HCT116 (cell line): ENCODE results near the gene DDX39A. TPM values are rescaled to one million over a fixed set of nuclear protein-coding genes. Genes with fewer than 3 reads are reported as not detected.

Experiments
- ATAC-seq: fragments of 200-7000 bp; cut with Tn5 transposase; 2 replicates; pipeline ENCODE4 v1.9.1; 2020; ENCODE audit warnings: mild to moderate bottlenecking, moderate library complexity
- BruUV-seq: library from RNA; stranded (reverse); fragments of 400-500 nt; replicated peaks from 2 replicates; lab custom pipeline; 2021; lab: Mats Ljungman, UMichigan
- CTCF ChIA-PET: fragments of 300-600 bp; sonication (Branson Sonifier 250); formaldehyde crosslinking; loops from one replicate; lab custom pipeline; 2021; ENCODE audit warnings: antibody characterized with exemption; lab: Charles Lee
- POLR2A ChIA-PET: fragments of 300-600, 350-600 bp; sonication (Branson Sonifier 250); formaldehyde crosslinking; loops from one replicate; lab custom pipeline; 2021; ENCODE audit warnings: antibody characterized with exemption; lab: Charles Lee
- RAD21 ChIA-PET, 2 experiments: fragments of 300-600 bp; sonication (Branson Sonifier 250); formaldehyde crosslinking; loops; one replicate each; lab custom pipeline; 2023; ENCODE audit warnings: low total read pairs in 2 of 2; ENCODE audit not compliant: uncharacterized antibody in 2 of 2, unreplicated experiment in 2 of 2, low non-redundant PET in 1 of 2; lab: Charles Lee
- DNase-seq: peaks from one replicate; pipeline ENCODE4 v3.0.0-alpha.2; 2010; ENCODE audit warnings: low read depth, low spot score
- H2AFZ ChIP-seq: fragments of 200-600 bp; shearing (Covaris generic), sonication (generic); 2 replicates; pipeline ENCODE4 v1.6.1; 2017; ENCODE audit warnings: low read depth, mixed run types, mixed read lengths, antibody characterized with exemption, low read length; ENCODE audit not compliant: poor library complexity, severe bottlenecking
- H3K27ac ChIP-seq: 2 replicates; pipeline ENCODE4 v1.5.1; 2012; ENCODE audit warnings: low read depth, low read length
- H3K27me3 ChIP-seq: fragments of 200-600 bp; sonication (generic); 2 replicates; pipeline ENCODE4 v1.6.1; 2016; ENCODE audit warnings: mixed run types, low read length, mixed read lengths; ENCODE audit not compliant: insufficient read depth
- H3K36me3 ChIP-seq, 2 experiments: fragments of 200-500 bp in 1 of 2; fragments of 200-600 bp in 1 of 2; sonication (Bioruptor generic) in 1 of 2; sonication (generic) in 1 of 2; 2 replicates each; pipeline versions ENCODE4 v1.5.1 to v1.6.1; 2014 to 2016; ENCODE audit warnings: low read length in 2 of 2, inconsistent platforms in 1 of 2, mixed read lengths in 1 of 2, mixed run types in 1 of 2; ENCODE audit not compliant: insufficient read depth in 2 of 2, control insufficient read depth in 1 of 2
- H3K4me1 ChIP-seq, 2 experiments: fragments of 200-600 bp in 1 of 2; sonication (generic) in 1 of 2; 2 replicates each; pipeline versions ENCODE4 v1.5.1 to v1.6.1; 2012 to 2017; ENCODE audit warnings: low read length in 2 of 2, inconsistent platforms in 1 of 2, mild to moderate bottlenecking in 1 of 2, mixed read lengths in 1 of 2, mixed run types in 1 of 2, moderate library complexity in 1 of 2; ENCODE audit not compliant: insufficient read depth in 2 of 2, control insufficient read depth in 1 of 2
- H3K4me2 ChIP-seq: fragments of 200-600 bp; sonication (generic); 2 replicates; pipeline ENCODE4 v1.6.1; 2017; ENCODE audit warnings: mixed run types, low read length, mixed read lengths
- H3K4me3 ChIP-seq, 2 experiments: fragments of 200-600 bp in 1 of 2; sonication (generic) in 1 of 2; replicated peaks in 1 of 2; 2 replicates each; pipeline ENCODE4 v1.5.1; 2011 to 2016; ENCODE audit warnings: low read length in 2 of 2, control low read depth in 1 of 2, low read depth in 1 of 2, mild to moderate bottlenecking in 1 of 2, mixed read lengths in 1 of 2, mixed run types in 1 of 2
- H3K79me2 ChIP-seq: fragments of 200-600 bp; sonication (generic); 2 replicates; pipeline ENCODE4 v1.6.1; 2017; ENCODE audit warnings: mild to moderate bottlenecking, mixed run types, low read length, moderate library complexity, mixed read lengths; ENCODE audit not compliant: insufficient read depth
- H3K9ac ChIP-seq: fragments of 200-600 bp; sonication (generic); 2 replicates; pipeline ENCODE4 v1.6.1; 2016; ENCODE audit warnings: low read length, mixed read lengths
- H3K9me2 ChIP-seq: fragments of 200-600 bp; sonication (generic), shearing (Covaris generic); 2 replicates; pipeline ENCODE4 v1.6.1; 2017; ENCODE audit warnings: mixed run types, mild to moderate bottlenecking, moderate library complexity; ENCODE audit not compliant: insufficient read depth
- H3K9me3 ChIP-seq, 2 experiments: fragments of 200-500 bp in 1 of 2; fragments of 200-600 bp in 1 of 2; sonication (Bioruptor generic) in 1 of 2; sonication (generic) in 1 of 2; 2 replicates each; pipeline ENCODE4 v1.6.1; 2014 to 2017; ENCODE audit warnings: low read length in 2 of 2, mixed read lengths in 2 of 2, inconsistent platforms in 1 of 2, low read depth in 1 of 2, mild to moderate bottlenecking in 1 of 2, mixed run types in 1 of 2, moderate library complexity in 1 of 2; ENCODE audit not compliant: control insufficient read depth in 1 of 2, insufficient read depth in 1 of 2
- H4K20me1 ChIP-seq: fragments of 200-600 bp; sonication (generic), shearing (Covaris generic); 2 replicates; pipeline ENCODE4 v1.6.1; 2017; ENCODE audit warnings: mixed run types, mild to moderate bottlenecking, moderate library complexity; ENCODE audit not compliant: insufficient read depth
- CBX3 ChIP-seq: IDR thresholded peaks from 2 replicates; pipeline ENCODE4 v1.6.1; 2012; ENCODE audit warnings: low read depth
- CEBPB ChIP-seq: IDR thresholded peaks from 2 replicates; pipeline ENCODE4 v1.6.1; 2012; ENCODE audit warnings: low read depth
- EZH2phosphoT487 ChIP-seq: fragments of 200-600 bp; IDR thresholded peaks from 2 replicates; pipeline ENCODE4 v1.6.1; 2018; ENCODE audit warnings: antibody characterized with exemption, borderline replicate concordance
- FOSL1 ChIP-seq: IDR thresholded peaks from 2 replicates; pipeline ENCODE4 v1.6.1; 2012; ENCODE audit warnings: low read depth
- JUND ChIP-seq: IDR thresholded peaks from 2 replicates; pipeline ENCODE4 v1.6.1; 2012
- POLR2A ChIP-seq: IDR thresholded peaks from 2 replicates; pipeline ENCODE4 v1.7.0; 2011; ENCODE audit warnings: borderline replicate concordance; ENCODE audit not compliant: insufficient read depth, insufficient read length; ENCODE audit errors: extremely low read depth
- POLR2AphosphoS5 ChIP-seq: IDR thresholded peaks from 2 replicates; pipeline ENCODE4 v1.6.1; 2011; ENCODE audit warnings: mild to moderate bottlenecking, low read depth, low read length, moderate library complexity
- RAD21 ChIP-seq: IDR thresholded peaks from 2 replicates; pipeline ENCODE4 v1.6.1; 2012; ENCODE audit warnings: low read depth, mild to moderate bottlenecking
- SP1 ChIP-seq: IDR thresholded peaks from 2 replicates; pipeline ENCODE4 v1.6.1; 2012; ENCODE audit warnings: low read depth
- TCF7L2 ChIP-seq: IDR thresholded peaks from 2 replicates; pipeline ENCODE4 v1.7.0; 2011; ENCODE audit warnings: borderline replicate concordance, inconsistent platforms; ENCODE audit not compliant: insufficient read depth, insufficient read length; ENCODE audit errors: extremely low read depth
- YY1 ChIP-seq: IDR thresholded peaks from 2 replicates; pipeline ENCODE4 v1.6.1; 2011; ENCODE audit warnings: low read length, low read depth, moderate library complexity, mild to moderate bottlenecking; ENCODE audit not compliant: insufficient replicate concordance; ENCODE audit errors: extremely low read depth
- ZFX ChIP-seq: fragments of 450-650 bp; IDR thresholded peaks from 2 replicates; pipeline ENCODE4 v1.6.1; 2017
- ZNF274 ChIP-seq: fragments of 200-500 bp; sonication (Bioruptor generic); IDR thresholded peaks from 2 replicates; pipeline ENCODE4 v1.6.1; 2014; ENCODE audit warnings: mild to moderate bottlenecking, low read depth, low read length, inconsistent platforms
- intact Hi-C: fragments of 100-400 bp; cut with micrococcal nuclease; formaldehyde crosslinking; loops from 2 replicates; pipeline ENCODE4 v1.10.0; 2022
- total RNA-seq: library from RNA; stranded (reverse); gene quantifications from one replicate; pipeline ENCODE4 v1.2.1, GENCODE V29; 2021; ENCODE audit not compliant: unreplicated experiment
- TF ChIP-seq, protein P1 (sequence below): IDR thresholded peaks from 2 replicates; pipeline ENCODE4 v1.6.1; 2012; ENCODE audit warnings: low read depth
- TF ChIP-seq, protein P2 (sequence below): IDR thresholded peaks from 2 replicates; pipeline ENCODE4 v1.6.1; 2011; ENCODE audit warnings: mild to moderate bottlenecking, low read length, moderate library complexity; ENCODE audit not compliant: insufficient replicate concordance; ENCODE audit errors: extremely low read depth
- TF ChIP-seq, protein P3 (sequence below): IDR thresholded peaks from 2 replicates; pipeline ENCODE4 v1.6.1; 2012
- TF ChIP-seq, protein P4 (sequence below), 3 experiments: fragments of 200-600 bp in 1 of 3; sonication (generic) in 1 of 3; IDR thresholded peaks in 2 of 3; conservative IDR thresholded peaks in 1 of 3; 2 replicates each; pipeline ENCODE4 v1.5.1; 2012 to 2017; ENCODE audit warnings: low read depth in 2 of 3, low read length in 2 of 3, antibody characterized with exemption in 1 of 3, borderline replicate concordance in 1 of 3, control low read depth in 1 of 3, mild to moderate bottlenecking in 1 of 3, mixed read lengths in 1 of 3, mixed run types in 1 of 3, moderate library complexity in 1 of 3; ENCODE audit not compliant: insufficient read depth in 1 of 3

DDX39A gene
- total RNA-seq, 1 experiment from 2014 or later = 152 TPM

DNA sequence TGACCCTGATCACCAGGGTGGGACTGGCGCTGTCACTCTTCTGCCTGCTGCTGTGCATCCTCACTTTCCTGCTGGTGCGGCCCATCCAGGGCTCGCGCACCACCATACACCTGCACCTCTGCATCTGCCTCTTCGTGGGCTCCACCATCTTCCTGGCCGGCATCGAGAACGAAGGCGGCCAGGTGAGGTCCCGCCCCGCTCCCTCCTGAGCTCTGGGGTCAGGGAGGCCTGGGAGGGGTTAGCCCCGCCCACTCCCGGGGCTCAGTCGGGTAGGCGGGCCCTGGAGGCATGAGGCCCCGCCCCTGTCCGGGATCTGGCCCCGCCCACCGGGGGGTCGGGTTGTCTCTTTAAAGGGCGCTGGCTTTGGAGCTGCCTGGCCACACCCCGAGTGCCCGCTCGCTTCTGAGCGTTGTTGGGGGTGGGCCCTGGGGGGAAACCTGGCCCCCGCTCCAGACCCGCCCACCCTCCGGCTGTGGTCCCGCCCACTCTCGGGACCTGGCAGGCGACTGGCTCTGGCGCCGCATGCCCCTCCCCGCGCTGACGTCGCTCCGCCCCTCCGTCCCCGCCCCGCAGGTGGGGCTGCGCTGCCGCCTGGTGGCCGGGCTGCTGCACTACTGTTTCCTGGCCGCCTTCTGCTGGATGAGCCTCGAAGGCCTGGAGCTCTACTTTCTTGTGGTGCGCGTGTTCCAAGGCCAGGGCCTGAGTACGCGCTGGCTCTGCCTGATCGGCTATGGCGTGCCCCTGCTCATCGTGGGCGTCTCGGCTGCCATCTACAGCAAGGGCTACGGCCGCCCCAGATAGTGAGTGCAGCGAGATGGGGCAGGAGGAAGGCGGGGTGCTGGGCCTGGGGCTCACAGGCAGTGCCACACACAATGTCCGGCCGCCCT, 13.1 kb downstream of the DDX39A start:
- intact Hi-C loops = loop anchor here (2.0 to 5.0 kb wide), 2 partner anchors 43 to 269 kb away; partner anchors contain the start of gene ASF1B
- ATAC-seq (peak; percentile 86), DNase-seq (peak; percentile 89)
- Histone ChIP-seq H3K9ac (no peak overlapping the region), H3K9me2 (no peaks in the 10 kb centered on the region), H3K27ac (peak overlapping the region; percentile 64), H2AFZ (no peak overlapping the region), H3K4me3 (no peak overlapping the region), H3K79me2 (peaks cover 15% of the 10 kb centered on the region; the same call in 1 of the 2 replicates), H3K27me3 (no peaks in the 10 kb centered on the region), H3K4me2 (peak overlapping the region; percentile 34; the same call in 1 of the 2 replicates), H4K20me1 (no peaks in the 10 kb centered on the region), H3K4me1 (peaks cover 9 to 35% of the 10 kb centered on the region in 2 experiments; a peak in 3 of 4 replicates), H3K9me3 (no peaks in the 10 kb centered on the region), H3K36me3 (peaks cover 29 to 77% of the 10 kb centered on the region in 2 experiments)
- ChIA-PET POLR2A (interaction anchor here (0.7 to 1.8 kb wide), 7 partner anchors 9 to 269 kb away, joined by 3 to 7 read pairs (median 4); partner anchors contain the start of gene ASF1B), CTCF (interaction anchor here (0.6 to 3.1 kb wide), 20 partner anchors 13 to 269 kb away, joined by 3 to 35 read pairs (median 4); partner anchors contain the start of genes ADGRE5, ASF1B, DDX39A and PTGER1), RAD21 (interaction anchor here (0.6 to 1.7 kb wide), 14 partner anchors 16 to 269 kb away, joined by 3 to 6 read pairs (median 4); partner anchors contain the start of genes ASF1B (in 2 of the 2) and ADGRE5 (in 1 of the 2))
- BruUV-seq = no TSS peak
- TF ChIP-seq POLR2AphosphoS5 (peak; percentile 65), ZFX (no peak), JUND (no peak), POLR2A (no peak), FOSL1 (no peak), EZH2phosphoT487 (no peak), SP1 (peak; percentile 71), RAD21 (peak; percentile 94), ZNF274 (no peak), TCF7L2 (peak; percentile 38), CBX3 (no peak), CEBPB (no peak), YY1 (no peak)
- TF ChIP-seq, protein P1, sequence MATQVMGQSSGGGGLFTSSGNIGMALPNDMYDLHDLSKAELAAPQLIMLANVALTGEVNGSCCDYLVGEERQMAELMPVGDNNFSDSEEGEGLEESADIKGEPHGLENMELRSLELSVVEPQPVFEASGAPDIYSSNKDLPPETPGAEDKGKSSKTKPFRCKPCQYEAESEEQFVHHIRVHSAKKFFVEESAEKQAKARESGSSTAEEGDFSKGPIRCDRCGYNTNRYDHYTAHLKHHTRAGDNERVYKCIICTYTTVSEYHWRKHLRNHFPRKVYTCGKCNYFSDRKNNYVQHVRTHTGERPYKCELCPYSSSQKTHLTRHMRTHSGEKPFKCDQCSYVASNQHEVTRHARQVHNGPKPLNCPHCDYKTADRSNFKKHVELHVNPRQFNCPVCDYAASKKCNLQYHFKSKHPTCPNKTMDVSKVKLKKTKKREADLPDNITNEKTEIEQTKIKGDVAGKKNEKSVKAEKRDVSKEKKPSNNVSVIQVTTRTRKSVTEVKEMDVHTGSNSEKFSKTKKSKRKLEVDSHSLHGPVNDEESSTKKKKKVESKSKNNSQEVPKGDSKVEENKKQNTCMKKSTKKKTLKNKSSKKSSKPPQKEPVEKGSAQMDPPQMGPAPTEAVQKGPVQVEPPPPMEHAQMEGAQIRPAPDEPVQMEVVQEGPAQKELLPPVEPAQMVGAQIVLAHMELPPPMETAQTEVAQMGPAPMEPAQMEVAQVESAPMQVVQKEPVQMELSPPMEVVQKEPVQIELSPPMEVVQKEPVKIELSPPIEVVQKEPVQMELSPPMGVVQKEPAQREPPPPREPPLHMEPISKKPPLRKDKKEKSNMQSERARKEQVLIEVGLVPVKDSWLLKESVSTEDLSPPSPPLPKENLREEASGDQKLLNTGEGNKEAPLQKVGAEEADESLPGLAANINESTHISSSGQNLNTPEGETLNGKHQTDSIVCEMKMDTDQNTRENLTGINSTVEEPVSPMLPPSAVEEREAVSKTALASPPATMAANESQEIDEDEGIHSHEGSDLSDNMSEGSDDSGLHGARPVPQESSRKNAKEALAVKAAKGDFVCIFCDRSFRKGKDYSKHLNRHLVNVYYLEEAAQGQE = no peak
- TF ChIP-seq, protein P2, sequence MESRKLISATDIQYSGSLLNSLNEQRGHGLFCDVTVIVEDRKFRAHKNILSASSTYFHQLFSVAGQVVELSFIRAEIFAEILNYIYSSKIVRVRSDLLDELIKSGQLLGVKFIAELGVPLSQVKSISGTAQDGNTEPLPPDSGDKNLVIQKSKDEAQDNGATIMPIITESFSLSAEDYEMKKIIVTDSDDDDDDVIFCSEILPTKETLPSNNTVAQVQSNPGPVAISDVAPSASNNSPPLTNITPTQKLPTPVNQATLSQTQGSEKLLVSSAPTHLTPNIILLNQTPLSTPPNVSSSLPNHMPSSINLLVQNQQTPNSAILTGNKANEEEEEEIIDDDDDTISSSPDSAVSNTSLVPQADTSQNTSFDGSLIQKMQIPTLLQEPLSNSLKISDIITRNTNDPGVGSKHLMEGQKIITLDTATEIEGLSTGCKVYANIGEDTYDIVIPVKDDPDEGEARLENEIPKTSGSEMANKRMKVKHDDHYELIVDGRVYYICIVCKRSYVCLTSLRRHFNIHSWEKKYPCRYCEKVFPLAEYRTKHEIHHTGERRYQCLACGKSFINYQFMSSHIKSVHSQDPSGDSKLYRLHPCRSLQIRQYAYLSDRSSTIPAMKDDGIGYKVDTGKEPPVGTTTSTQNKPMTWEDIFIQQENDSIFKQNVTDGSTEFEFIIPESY = no peak
- TF ChIP-seq, protein P3, sequence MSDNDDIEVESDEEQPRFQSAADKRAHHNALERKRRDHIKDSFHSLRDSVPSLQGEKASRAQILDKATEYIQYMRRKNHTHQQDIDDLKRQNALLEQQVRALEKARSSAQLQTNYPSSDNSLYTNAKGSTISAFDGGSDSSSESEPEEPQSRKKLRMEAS = 0 out of 2 replicates have a peak, but pooled peaks have one; percentile 38
- TF ChIP-seq, protein P4, sequence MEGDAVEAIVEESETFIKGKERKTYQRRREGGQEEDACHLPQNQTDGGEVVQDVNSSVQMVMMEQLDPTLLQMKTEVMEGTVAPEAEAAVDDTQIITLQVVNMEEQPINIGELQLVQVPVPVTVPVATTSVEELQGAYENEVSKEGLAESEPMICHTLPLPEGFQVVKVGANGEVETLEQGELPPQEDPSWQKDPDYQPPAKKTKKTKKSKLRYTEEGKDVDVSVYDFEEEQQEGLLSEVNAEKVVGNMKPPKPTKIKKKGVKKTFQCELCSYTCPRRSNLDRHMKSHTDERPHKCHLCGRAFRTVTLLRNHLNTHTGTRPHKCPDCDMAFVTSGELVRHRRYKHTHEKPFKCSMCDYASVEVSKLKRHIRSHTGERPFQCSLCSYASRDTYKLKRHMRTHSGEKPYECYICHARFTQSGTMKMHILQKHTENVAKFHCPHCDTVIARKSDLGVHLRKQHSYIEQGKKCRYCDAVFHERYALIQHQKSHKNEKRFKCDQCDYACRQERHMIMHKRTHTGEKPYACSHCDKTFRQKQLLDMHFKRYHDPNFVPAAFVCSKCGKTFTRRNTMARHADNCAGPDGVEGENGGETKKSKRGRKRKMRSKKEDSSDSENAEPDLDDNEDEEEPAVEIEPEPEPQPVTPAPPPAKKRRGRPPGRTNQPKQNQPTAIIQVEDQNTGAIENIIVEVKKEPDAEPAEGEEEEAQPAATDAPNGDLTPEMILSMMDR (IDR thresholded peaks at IDR 0.05 in 2 of 3, conservative IDR thresholded peaks at IDR 0.05 in 1 of 3; ENCODE audit: borderline replicate concordance in 1 of 3, insufficient read depth in 1 of 3, low read depth in 2 of 3, low read length in 2 of 3) = peak; percentile 57 to 90 (median 61)
